Suppressor macrophage (primary cell): ENCODE data around the gene SLC2A1.

Experiments used
- DNase-seq, 4 experiments: peaks; one replicate each; pipeline ENCODE4 v3.0.0-alpha.2; 2020 to 2022

Gene SLC2A1

DNA sequence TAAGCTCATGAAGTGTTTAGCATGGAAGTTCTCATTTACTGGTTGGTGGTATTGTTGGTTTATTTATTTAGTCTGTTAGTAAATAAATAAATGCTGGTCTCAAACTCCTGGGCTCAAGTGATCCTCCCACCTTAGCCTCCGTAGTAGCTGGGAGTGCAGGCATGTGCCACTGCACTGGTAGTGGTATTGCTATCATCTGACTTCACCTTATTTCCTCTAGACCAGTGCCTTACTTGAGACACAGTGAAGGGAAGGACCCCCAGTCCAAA lies 1.4 kb upstream of the SLC2A1 start:
- no peak for DNase-seq

DNA sequence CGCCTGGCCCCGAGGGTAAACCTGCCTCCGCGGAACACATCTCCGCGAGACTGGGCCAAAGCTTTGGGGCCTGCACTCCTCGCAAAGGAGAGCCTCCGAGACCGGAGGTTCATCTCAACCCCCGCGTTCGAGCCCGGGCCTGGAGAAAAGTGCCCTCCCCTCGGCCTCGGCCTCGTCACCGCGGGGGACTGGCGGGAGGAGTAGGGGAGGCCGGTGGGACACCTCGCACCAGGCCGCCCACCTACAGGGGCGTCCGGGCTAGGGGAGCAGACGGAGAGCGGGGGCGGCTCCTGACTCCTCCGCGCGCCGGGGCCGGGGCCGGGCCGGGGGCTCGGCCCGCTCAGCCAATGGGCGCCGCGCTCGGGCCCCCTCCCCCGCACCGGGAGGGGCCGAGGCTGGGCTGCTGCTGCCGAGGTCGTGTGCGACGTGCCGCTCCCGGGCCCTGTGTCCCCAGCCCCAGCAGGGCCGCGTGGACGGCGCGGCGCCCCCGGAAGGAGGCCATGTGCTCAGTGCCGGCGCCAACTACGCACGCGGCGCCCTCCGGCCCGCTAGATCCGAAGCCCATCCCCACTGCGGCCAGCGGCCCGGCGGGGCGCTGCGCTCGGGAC lies 684 bp downstream of the SLC2A1 start:
- peak; percentile 48 to 76 (median 60) for DNase-seq

DNA sequence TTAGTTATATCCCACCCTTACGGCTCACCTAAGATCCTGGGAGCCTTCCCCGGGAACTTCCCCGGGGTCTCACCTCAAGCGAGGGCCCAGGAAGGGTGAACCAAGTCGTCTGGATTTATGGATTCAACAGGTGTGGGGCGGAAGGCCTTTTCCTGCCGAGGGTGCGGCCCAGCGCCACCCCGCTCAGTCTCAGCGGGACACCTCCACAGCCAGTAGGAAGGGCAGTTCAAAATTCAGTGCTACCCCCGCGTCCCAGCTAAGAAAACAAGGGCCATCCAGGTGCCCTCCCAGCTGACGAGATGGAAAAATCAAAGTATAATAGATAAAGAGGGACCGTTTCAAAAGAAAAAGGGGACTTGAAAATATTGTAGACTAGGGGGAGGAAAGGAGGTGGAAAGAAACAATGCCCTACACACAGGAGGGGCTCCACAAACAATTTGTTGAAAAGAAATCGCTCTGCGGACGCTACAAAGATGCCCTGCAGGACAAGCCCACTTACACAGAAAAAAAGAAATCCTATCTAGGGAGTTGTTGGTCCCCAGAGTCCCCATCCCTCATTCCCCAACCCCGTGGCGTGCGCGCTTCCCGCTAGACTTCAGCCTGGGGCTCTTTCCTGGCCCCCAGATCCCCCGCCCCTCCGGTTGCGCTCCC lies 1.3 kb downstream of the SLC2A1 start:
- DNase-seq, result no peak

DNA sequence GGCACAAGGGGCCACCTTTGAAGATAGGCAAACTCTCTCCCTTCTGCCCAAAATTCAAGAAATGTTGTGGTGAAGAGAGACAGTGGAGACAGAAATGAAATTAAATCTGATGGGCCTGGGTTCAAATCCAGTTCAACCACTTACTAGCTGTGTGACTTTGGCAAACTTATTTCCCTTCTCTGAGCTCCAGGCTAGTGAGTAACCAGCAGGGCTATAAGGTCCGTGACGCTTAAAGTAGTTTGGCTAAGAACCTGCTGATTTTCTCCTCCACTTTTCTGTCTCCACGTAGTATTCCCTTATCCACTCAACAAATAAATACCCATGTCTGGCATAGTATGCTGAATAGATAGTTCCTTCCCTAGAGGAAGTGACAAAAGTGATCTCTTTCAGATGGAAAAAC lies 1.9 kb downstream of the SLC2A1 start:
- DNase-seq, result no peak

DNA sequence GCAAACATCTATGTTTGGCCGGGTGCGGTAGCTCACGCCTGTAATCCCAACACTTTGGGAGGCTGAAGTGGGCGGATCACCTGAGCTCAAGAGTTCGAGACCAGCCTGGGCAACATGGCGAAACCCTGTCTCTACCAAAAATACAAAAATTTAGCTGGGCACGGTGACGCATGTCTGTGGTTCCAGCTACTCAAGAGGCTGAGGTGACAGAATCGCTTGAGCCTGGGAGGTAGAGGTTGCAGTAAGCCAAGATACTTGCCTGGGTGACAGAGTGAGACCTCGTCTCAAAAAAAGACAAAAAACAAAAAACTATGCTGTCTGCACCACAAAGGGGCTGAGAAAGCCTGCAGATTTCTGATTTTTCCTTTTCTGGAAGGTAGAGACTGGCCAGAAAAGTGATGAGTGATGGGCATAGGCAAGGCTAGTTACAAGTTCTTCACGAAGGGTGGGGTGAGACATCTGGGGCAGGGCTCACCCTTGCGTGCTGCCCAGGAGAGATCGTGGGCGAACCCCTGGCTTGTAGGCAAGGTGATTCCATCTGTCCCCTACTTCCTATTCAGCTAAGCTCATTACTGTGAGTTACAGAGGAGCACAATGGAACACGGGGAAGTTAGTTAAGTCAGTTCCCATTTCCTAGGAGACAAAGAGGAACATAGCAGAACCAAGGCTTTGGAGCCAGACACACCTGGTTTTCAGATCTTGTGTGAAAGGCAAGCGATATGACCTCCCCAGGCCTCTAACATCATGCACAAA lies 3.2 kb downstream of the SLC2A1 start:
- DNase-seq, result peak in 3 of 4 experiments; percentile 35 to 68 (median 60)

DNA sequence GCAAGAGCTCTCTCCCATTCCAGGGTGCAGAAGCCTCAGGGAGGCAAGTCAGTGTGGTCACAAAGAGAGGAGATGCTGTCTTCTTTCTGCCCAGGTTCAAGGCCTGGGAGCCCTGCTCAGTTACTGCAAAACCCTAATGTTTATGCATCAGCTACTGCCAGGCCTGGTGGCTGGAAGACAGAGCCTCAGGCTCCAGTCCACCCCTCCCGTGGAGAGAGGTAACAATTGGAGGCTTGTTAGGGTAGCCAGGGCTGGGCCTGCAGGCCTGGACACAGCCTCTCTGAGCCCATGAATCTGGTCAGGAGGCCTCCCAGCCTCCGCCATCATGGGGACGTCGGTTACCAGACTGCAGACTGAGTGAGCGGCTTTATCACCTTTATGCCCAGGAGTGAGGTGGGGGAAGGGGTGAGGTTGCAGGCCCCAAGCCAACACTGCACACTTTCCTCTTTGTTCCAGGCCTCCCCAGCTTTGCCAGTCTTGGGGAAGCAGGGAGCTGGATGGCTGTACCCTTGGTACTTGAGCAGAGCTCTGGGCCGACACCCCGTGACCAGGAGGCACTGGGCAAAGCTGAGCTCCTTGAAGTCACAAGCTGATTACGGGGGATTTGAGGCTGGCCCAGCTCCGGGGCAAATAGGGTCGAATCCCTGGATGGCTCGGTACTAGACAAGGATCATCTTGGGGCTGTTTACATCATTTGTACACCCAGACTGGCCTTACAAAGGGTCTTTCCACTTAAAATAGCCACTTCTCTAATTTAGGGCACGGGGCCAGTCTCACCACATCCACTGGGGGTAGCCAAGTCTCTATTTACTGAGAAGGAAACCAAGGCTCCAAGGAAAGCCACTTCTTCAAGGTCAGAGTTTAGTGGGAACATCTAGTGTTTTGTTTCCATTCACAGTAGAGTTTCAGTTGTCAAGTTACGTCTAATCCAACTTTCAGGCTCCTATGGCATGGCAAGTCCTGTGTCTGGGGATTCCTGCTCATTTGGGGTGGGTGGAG lies 5.2 kb downstream of the SLC2A1 start:
- no peak for DNase-seq

DNA sequence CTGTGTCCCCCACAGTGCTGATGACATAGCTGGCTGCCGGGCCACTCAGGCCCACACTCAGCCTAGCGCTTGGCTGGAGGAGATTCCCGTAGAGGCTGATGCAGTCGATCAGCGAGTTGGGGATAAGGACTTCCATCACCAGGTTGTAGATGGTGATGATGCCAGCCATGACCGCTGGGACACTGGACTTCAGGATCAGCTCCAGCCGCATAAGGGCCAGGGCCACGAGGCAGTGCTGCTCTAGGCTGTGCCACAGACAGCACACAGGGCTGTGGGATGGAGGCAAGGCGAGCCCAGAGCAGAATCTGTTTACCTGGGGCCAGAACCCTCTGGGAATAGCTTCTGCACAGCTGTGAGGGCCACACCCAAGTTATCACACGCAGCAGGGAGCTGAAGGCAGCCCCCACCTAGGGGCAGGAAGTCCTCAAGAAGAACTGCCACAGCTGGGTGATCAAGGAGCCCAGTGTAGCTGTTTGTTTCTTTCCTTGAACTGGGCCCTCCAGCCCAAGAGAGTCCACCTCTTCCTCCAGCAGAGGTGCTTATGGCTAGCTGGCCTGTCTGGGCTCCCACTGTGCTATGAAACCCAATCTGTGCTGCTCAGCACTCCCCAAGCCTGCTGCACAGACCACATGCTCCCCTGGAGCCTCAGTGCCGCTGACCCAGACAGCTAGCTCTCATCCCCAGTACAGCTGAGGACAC lies 6.2 kb downstream of the SLC2A1 start:
- no peak for DNase-seq

DNA sequence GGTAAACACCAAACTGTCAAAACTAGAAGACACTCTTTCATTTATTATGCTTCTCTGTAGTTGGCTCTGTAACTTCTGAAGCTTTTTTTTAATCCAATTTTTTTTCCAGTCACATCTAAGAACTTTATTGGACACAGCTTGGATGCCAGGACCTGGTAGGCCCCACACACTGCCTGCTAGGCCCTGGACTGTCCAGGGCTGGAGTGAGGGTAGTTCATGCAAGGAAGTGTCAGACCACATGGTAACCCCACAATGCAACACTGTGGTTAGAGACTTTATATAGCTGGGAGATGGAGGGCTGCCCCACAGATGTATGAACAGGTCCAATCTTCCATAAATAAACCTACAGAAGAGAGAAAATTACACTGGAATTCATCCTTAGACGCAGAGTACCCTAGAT lies 7.1 kb downstream of the SLC2A1 start:
- DNase-seq, result no peak

DNA sequence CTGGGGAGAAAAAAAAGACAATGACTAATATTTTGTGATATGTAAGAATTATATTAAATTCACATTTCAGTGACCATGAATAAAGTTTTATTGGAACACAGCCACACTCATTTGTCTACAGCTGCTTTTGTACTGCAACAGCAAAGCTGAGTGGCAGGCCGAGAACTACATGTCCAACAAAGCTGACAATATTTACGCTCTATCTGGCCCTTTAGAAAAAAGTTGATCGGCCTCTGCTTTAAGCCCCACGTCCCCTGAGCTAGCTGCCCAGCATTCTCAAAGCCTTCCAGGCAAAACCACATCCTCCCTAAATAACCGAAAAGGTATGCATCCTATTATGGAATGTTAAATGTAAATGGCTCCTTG lies 8.6 kb downstream of the SLC2A1 start:
- DNase-seq, result no peak

DNA sequence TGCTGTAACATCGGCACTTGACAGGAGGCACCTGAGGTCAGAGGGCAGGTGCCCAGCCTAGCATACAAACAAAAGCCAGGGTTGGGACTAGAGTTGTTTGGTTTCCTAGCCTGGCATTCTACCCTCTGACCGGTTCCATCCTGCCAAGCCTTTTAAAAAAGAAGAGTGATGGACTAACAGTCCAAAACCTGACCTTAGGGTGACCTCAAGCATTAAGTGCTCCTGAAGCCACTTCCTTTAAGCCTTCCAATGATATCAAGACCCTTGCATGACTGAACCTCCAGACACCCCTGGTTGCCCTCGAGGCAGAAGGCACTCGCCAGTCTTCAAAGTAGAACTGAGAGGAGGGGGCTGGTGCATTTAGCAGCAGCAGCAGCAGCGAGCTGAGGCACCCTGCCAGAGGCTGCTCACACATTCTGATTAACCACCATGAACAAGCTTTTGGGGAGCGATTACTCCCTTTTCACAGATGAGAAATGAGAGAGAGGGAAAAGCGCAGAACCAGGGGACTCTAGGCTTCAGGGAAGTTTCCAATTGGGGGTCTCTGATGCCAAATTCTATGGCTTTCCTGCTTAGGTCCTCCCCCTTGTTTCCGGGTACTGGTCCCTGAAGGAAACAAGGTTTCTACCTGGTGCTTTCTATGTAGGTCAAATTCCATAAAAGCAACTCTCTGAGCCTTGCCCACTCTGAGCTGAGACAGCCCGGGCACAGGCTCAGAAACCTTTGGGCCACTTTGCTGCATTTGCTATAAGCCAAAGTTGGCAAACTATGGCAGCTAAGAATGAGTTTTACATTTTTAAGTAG lies 9.2 kb downstream of the SLC2A1 start:
- no peak for DNase-seq

DNA sequence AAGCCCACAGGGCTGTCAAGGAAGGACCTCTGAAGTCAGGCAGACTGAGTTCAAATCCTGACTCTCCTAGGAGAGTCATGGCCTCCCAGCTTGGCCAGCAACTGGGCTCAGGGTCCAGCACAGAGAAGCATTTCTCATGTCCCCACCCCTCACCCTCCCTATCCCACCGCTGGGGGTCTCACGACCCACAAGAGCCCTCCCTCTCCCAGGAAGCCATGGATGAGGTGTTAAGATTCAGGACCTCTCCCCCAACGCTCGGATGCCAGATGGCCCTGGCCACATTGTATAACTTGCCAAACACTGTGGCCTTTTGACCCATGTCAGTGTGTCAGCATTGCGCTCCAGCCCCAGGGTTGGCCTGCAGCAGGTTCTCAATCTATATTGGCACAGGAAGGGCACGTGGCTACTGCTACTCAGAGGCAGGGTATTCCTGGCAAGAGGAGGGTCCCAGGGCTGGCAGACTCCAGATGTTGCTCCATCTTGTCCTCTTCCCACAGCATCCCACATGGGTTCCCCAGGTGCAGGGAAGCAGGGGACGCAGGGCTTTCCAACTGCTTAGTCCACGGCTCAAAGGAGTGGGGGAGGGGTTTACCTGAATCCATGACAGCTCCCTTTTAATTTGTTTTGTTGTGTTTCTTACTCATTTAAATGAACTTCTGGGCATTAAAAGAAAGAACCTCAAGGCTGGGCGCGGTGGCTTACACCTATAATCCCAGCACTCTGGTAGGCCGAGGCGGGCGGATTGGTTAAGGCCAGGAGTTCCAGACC lies 10.5 kb downstream of the SLC2A1 start:
- no peak for DNase-seq

DNA sequence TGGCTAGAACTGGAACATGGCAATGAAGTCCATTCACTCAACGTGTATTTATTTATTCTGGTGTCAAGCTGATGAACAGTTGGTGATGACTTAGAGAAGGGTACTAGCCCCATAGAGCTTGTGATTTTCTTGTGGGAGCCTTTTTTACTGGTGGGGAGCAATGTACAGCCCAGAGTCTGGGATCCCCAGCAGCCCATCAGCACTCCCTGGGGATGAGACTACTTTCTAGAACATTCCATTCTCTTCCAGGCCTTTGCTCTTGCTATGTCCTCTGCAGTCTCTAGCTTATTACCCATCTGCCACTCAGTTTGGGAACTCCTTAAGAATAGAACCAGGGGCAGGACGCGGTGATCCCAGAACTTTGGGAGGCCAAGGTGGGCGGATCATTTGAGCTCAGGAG lies 11.6 kb downstream of the SLC2A1 start:
- no peak for DNase-seq

DNA sequence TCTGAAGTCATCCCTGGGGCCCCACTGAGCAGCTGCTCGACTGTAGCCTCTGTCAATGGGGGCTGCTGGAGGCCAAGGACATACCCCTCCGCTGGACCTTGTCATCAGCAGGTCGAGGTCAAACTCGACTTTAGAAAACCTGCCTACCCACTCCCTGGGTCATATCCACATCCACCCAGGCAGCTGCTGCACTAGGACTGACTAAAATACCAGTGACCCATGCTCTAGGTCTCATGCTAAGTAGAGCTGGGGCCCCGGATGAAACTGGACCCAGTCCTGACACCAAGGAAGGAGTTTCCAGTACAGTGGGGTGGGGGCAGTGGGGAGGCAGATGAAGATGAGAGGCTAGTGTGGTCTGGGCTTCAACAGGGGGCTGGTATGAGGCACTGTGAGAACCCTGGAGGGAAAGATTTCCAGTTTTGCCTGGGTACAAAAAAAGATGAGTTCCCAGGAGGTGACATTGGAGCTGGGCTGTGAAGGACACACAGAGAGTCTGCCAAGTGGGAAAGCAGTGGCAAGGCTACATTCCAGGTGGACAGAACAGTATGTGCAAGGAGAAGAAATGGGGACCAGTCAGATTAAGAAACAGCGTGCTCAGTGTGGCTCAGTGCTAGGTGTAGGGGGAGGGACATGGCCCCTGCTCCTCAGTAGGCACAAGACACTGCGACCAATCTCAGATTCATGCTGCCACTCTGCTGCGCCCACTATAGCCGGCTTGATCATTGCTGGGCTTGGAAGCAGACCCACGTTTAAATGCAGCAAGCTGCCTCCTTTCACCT lies 12.4 kb downstream of the SLC2A1 start:
- no peak for DNase-seq

DNA sequence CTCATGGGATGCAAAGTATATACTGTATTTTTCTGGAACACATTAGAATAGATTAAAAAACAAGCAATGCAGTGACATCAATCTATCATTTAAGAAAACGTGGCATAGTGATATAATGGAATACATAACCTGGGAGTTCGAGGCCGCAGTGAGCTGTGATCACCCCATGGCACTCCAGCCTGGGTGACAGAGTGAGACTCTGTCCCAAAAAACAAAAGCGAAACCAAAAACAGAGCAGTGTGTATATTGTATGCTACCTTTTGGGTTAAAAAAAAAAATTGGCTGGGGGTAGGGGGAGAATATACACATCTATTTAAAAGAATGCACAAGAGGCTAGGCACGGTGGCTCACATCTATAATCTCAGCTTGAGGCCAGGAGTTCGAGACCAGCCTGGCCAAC lies 13.5 kb downstream of the SLC2A1 start:
- DNase-seq, result no peak

DNA sequence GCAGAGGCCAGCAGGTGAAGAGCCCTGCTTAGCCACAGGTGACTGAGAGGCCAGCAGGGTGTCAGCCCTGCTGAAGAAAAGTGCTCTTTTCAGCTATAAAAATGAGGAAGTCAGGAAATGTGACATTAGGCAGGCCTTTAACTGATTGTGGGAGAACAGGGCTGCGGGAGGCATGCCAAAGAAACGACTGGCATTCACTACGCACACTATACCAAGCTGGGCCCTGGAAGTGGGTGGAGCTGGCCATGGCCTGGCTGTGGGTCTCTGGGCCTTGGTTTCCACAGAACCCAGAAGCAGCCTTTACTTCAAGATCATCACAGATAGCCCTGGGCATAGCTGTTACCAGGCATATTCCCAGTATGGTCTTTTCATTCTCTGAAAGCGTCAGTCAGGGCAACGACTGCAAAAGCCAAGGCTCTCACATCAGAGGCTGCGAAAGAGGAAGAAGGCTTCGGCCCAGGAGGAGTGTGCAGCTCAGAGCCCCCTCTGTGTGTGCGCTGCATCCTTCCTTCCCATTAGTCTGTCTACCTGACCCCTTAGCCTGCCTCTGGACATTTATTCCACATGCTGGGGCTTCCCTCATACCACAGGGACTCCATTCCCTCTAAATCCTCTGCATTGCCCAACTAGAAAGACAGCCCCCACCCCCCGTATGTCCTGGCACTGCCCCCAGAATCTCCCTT lies 14.3 kb downstream of the SLC2A1 start:
- peak; percentile 71 to 84 (median 80) for DNase-seq

DNA sequence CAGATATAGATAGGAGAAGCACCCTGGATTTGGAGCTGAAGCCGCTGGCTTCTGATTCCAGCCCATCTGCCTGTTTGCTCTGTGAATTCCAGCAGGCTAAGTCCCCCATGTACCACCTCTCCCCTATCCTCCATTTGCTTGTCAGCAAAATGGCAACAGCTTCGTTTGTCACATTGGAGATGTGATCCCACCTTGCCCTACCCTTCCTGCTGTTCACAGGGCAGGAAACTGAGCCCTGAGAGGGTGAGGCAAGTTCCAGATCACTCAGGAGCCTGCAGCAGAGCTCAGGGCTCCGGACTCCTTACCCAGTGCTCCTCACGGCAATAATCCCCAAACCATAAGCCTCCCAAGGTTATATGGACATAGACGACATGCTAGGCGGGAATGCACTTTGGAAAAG lies 14.9 kb downstream of the SLC2A1 start:
- DNase-seq, result no peak

DNA sequence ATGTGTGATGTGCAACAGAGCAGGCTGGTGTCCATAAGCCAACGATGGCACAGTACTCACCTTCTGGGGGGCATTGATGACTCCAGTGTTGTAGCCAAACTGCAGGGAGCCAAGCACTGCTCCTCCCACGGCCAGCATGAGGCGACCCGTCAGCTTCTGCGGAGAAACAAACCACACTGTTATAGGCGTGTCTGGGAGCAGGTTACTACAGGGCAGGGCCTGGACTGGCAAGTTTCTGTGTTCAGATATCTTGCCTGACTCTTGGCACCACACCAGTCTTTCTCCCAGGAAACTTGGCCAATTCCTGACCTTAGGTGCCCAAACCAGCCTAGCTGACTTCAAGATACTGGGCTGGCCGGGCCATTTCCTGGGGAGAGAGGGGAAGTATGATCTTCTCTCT lies 15.5 kb downstream of the SLC2A1 start:
- DNase-seq, result peak; percentile 44 to 75 (median 64)

DNA sequence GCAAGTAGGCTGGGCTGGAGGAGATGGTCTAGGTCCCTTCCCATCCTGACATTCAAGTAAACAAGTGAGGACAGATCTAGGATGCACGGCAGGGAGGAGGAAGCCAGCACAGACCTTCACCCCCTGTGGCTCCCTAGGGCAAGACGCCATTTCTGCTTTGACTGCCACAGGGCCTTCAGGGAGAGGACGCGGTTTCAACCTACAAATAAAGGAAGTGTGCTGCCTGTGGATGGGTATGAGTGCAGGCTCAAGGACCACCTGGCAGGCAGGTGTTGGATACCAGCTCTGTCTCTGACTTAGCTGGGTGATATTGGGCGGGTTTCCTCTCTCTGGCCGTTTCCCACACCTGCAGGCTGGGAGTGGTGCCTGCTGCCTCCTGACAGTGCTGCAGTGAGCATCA lies 16.2 kb downstream of the SLC2A1 start:
- no peak for DNase-seq

DNA sequence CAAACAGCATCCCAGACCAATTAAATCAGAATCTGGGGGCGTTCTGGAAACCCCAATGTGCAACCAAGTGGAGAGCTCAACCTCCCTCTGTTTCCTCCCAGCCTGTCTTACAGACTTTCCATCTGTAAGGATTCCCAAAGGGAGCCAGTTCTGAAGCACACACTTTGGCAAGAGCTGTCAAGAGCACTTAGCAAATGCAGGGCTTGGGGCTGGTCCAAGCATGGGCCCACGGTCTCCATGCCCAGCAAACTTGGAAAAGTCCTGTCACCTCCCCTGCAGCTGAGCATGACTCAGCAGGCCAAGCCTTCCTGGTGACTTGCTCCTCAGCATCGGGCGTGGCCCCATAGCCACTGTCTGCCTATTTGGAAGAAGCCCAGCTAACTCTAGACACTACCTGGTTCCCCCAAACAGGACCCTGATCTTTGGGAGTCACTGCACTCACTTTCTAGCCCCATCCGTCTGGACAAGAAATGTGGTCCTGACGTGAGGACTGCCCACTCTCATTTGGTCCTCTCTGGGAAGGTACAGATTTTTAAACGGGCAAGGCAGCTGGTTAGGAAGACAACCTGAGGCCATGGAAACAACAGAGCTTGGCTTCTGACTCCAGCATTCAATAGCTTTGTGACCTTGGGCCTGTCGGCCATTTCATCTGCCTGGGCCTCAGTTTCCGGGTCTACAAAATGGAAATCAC lies 16.9 kb downstream of the SLC2A1 start:
- peak; percentile 74 to 89 (median 83) for DNase-seq
